ENCODE results near the gene ZNF292. TPM values are rescaled to one million over a fixed set of nuclear protein-coding genes. Genes with fewer than 3 reads are reported as not detected.
"Not testable (repeated sequence)": the region's sequence is repeated elsewhere in the genome, so short reads cannot be mapped to it uniquely, and the experiment has no call there.

ZNF292 gene
- total RNA-seq, 1 donor from 2014 or later = 12.5 TPM

DNA sequence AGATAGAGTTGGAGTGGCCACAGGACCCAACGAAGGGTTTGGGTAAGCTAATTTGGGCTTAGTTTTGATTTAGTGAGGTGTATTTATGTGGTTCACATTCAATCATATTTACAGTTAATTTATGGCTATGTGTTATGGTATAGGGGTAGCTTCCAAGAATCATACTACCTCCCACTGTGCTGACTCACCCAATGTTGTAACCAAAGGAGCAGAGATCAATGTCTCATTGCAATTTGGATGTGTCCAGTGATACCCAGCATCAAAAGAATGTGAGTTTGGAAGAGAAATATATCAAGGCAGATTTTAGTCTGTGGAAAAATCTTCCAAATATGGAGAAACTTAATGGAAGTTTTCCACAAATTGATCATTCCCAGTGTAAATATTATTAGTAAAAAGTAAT is 141.8 kb downstream of the ZNF292 start:
- TF ChIP-seq, protein P1, sequence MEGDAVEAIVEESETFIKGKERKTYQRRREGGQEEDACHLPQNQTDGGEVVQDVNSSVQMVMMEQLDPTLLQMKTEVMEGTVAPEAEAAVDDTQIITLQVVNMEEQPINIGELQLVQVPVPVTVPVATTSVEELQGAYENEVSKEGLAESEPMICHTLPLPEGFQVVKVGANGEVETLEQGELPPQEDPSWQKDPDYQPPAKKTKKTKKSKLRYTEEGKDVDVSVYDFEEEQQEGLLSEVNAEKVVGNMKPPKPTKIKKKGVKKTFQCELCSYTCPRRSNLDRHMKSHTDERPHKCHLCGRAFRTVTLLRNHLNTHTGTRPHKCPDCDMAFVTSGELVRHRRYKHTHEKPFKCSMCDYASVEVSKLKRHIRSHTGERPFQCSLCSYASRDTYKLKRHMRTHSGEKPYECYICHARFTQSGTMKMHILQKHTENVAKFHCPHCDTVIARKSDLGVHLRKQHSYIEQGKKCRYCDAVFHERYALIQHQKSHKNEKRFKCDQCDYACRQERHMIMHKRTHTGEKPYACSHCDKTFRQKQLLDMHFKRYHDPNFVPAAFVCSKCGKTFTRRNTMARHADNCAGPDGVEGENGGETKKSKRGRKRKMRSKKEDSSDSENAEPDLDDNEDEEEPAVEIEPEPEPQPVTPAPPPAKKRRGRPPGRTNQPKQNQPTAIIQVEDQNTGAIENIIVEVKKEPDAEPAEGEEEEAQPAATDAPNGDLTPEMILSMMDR (conservative IDR thresholded peaks at IDR 0.05; ENCODE audit: low read depth, low read length) = no peak
- DNase-seq (ENCODE audit: low read depth) = no peak
- no peak overlapping the region for H3K4me3 ChIP-seq (ENCODE audit: low read depth, low read length)

DNA sequence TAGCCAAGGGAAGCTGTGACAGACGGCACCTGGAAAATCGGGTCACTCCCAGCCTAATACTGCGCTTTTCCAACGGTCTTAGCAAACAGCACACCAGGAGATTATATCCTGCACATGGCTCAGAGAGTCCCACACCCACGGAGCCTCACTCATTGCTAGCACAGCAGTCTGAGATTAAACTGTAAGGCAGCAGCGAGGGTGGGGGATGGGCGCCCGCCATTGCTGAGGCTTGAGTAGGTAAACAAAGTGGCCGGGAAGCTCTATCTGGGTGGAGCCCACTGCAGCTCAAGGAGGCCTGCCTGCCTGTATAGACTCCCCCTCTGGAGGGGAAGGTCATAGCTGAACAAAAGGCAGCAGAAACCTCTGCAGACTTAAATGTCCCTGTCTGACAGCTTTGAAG is 145.9 kb downstream of the ZNF292 start:
- not testable (repeated sequence) for DNase-seq (ENCODE audit: low read depth); H3K4me3 ChIP-seq (ENCODE audit: low read depth, low read length)

DNA sequence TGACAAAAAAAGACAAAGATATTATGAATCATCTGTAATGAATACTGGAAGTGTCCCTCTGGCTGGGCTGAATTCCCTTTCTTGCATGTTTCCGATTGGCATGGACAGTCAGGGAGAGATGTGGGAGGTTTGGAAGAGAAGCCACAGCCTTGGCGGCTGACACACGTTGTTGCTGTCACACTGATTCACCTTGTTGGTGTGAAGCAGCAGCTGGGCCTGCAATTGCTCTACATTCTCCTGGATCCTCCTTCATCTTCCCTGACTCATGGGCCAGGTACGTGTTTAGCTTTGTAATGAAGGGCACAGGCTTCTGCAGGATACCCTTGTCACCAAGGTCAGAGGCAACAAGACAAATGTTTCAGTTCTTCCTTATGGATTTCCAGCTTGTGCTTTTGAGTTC is 153.6 kb downstream of the ZNF292 start:
- TF ChIP-seq, protein P1 (conservative IDR thresholded peaks at IDR 0.05; ENCODE audit: low read depth, low read length) = no peak
- H3K4me3 ChIP-seq (ENCODE audit: low read depth, low read length) = no peak overlapping the region
- DNase-seq (ENCODE audit: low read depth) = no peak

DNA sequence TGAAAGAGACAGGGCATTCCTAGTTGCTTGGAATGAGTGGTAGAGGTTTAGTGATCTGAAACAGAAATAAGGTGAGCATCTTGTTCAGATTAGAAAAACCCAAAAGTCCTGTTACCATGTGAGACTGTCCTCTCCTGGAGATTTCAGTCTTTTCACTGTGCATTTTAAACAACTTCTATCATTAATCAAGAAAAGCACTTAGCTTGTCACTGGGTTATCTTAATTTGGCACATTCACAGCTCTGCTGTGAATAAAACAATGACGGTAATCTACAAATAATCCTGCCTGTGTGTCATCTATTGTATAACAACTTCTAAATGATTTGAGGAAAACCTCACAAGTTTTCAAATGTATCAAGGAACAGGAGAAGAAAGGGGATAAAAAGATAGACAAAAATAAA is 157.5 kb downstream of the ZNF292 start:
- H3K4me3 ChIP-seq (ENCODE audit: low read depth, low read length) = no peak overlapping the region
- DNase-seq (ENCODE audit: low read depth) = no peak
- TF ChIP-seq, protein P1 (conservative IDR thresholded peaks at IDR 0.05; ENCODE audit: low read depth, low read length) = no peak

Other genes with a start within 250 kb of the ZNF292 start
- gene HTR1E, start 218.0 kb upstream of the ZNF292 start, total RNA-seq = not detected in 2 replicates
- gene CGA, start 60.5 kb upstream of the ZNF292 start, total RNA-seq = not detected in 2 replicates
- gene SMIM8, start 167.0 kb downstream of the ZNF292 start, total RNA-seq = 2.5 and 2.7 TPM in 2 replicates
- not detected in 2 replicates for gene GJB7, start 173.7 kb downstream of the ZNF292 start, total RNA-seq
- 0.58 TPM in 1 of 2 replicates, not detected in the other for gene C6orf163, start 189.2 kb downstream of the ZNF292 start, total RNA-seq